HTERT RPE-1 (cell line): ENCODE data around the gene ZBTB46.
"Not testable (repeated sequence)": the region's sequence is repeated elsewhere in the genome, so short reads cannot be mapped to it uniquely, and the experiment has no call there.

Experiments
- in situ Hi-C: fragments of 300-500 bp; cut with MboI; formaldehyde crosslinking; loops from 4 replicates; pipeline ENCODE4 v1.14.3; 2020; ENCODE audit warnings: low sequenced_read_pairs

Gene ZBTB46

DNA sequence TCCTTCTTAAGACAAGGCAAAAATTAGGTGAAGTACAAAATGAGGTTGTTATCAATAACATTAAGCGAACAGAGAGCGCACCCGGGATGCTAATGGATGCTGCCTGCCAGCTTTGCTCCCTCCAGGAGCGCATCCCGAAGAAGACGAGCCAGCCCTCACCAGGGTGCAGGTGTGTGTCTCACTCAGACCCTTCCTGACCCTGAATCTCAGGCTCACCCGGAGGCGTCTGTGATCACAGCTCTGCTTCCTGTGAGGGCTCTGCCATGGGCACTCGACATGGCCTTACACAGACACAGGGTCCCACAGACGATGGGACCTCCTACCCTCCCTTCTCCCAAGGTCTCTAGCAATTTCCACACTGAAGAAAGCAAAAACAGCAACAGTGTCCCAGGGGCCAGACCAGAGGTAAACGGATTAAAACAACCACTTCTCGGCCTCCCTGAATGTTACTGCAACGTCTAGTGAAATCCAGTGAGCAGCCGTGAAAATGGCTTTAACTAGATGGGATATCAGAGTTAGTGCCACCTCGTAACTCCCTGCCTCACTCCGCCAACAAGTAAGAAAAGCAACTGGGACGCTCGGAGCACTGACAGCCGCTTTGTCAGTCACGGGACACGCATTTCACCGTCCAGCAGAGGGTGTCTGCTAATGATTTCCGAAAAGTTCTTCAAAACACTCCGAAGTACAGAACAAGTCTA, 11.7 kb downstream of the ZBTB46 start:
- in situ Hi-C loops = no loop called here

DNA sequence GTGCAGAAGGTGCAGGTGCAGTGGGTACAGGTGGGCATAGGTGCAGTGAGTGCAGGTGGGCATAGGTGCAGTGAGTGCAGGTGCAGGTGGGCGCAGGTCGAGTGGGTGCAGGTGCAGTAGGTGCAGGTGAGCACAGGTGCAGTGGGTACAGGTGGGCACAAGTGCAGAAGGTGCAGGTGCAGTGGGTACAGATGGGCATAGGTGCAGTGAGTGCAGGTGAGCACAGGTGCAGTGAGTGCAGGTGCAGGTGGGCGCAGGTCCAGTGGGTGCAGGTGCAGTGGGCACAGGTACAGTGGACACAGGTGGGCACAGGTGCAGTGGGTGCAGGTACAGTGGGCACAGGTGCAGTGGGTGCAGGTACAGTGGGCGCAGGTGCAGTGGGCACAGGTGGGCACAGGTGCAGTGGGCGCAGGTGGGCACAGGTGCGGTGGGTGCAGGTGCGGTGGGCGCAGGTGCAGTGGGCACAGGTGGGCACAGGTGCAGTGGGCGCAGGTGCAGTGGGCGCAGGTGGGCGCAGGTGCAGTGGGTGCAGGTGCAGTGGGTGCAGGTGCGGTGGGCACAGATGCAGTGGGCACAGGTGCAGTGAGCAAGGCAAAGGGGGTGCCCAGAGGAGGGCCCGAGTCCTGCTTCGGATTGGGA, 15.3 kb downstream of the ZBTB46 start:
- in situ Hi-C loops = no loop called here

GRCh38 chr20:63814891-63815614, 16.0 kb downstream of the ZBTB46 start:
- in situ Hi-C loops = no loop called here

DNA sequence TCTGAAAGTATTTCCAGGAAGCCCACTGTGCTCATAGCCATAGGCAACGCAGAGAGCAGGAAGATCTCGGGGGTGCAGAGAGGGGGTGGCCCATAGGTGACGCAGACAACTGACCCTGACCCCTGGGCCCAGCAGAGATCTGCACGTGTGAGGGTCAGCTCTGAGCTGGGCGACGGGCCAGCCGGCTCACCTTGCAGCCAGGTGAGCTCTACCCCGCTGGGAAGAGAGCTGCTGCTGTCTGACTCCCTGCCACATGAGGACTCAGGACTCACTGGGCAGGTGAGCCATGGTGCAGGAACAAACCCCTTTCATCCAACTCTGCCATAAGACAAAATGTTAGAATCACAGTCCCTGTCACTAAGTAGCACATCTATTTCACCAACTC, 19.6 kb downstream of the ZBTB46 start:
- in situ Hi-C loops = no loop called here

GRCh38 chr20:63810730-63811490, 20.2 kb downstream of the ZBTB46 start:
- in situ Hi-C loops = no loop called here

DNA sequence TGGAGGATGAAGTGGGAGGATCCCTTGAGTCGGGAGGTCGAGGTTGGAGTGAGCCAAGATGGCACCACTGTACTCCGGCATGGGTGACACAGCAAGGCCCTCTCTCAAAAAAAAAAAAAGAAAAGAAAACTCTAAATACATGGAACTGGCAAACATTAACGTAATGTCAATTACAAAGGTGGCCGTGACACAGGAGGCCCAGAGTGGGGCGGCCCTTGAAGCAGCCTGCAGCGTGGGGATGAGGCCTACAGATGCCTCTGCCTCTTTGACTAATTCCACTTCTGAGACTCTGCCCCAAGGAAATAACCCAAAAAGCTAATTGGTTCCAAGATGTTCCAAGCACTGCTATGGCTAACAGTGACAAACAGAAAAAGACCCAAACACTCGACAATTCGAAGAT, 21.2 kb downstream of the ZBTB46 start:
- in situ Hi-C loops = no loop called here

DNA sequence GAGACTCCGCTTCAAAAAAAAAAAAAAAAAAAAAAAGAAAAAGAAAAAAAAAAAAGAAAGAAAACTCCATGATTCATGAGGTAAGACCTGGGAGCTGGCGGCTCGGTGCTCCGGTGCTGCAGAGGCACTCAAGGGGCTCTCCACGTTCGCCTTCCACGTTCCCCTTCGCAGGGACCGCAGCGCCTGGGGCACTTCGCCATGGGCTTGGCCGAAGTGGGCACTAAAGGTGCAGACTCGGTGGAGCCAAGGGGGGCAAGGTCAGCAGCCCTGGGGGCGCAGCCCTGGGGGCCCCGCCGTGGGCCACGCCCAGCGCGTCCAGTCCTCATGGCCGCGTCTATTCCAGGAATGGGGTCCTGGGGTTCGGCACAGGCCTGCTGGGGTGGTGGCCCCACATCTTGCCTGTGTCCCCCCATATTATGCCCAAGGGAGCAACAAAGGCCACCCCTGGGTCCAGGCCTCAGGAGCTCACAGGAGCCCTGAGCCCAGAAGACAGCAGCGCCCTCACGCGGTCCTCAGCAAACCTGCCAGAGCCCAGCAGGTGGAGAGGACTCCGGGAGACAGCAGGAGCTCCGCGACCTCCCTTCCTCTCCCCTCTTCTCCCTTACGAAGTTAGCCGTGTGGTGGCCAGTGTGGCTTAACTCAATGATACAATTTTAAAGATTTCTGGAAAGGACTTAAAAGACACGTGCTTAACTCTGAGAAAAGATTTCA, 21.9 kb downstream of the ZBTB46 start:
- in situ Hi-C loops = no loop called here

GRCh38 chr20:63808145-63808724, 22.8 kb downstream of the ZBTB46 start:
- in situ Hi-C loops = no loop called here

- in situ Hi-C loops = no loop called here
Measured at GRCh38 chr20:63807654-63808053, 23.4 kb downstream of the ZBTB46 start.

DNA sequence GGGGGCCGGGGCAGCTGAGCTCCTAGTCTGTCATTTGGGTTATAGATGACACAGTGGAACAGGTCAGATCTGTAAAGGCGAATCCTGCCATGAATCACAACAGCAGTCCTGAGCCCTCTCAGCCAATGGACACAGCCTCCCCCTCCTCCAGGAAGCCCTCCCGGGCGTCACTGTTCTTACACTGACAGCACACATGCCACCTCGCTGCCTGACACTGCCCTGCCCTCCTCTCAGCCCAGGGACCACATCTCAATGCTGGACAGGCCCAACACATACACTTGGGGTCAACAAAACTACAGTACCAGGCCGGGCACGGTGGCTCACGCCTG, 26.8 kb downstream of the ZBTB46 start:
- in situ Hi-C loops = no loop called here

DNA sequence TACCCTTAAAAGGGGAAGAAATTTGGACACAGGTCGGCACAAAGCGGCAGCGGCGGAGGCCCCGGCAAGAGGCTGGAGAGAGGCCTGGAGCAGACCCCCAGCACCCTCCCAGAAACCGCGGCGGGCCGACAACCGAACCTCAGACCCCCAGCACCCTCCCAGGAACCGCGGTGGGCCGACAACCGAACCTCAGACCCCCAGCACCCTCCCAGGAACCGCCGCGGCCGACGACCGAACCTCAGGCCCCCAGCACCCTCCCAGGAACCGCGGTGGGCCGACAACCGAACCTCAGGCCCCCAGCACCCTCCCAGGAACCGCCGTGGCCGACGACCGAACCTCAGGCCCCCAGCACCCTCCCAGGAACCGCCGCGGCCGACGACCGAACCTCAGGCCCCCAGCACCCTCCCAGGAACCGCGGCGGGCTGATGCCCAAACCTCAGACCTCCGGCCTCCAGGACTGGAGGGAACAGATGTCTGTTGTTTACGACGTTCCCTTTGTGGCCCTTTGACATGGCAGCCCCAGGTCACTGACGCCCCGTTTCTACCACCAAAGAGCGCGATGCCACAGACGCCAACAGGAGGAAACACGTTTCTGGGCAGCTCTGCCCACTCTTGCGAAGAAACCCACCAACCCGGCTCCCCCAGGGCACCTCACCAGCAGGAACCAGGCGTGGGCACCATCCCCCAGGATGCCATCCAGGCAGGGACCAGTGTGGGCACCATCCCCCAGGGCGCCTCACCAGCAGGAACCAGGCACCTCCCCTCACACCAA, 28.4 kb downstream of the ZBTB46 start:
- in situ Hi-C loops = no loop called here

DNA sequence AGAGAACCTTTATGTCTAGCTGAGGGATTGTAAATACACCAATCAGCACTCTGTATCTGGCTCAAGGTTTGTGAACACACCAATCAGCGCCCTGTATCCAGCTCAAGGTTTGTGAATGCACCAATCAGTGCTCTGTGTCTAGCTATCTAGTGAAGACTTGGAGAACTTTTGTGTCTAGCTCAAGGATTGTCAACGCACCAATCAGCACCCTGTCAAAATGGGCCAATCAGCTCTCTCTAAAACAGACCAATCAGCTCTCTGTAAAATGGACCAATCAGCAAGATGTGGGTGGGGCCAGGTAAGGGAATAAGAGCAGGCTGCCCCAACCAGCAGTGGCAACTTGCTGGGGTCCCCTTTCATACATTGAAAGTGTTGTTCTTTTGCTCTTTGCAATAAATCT, 29.9 kb downstream of the ZBTB46 start:
- in situ Hi-C loops = not testable (repeated sequence)

- in situ Hi-C loops = not testable (repeated sequence)
Measured at GRCh38 chr20:63800411-63800810, 30.7 kb downstream of the ZBTB46 start.

DNA sequence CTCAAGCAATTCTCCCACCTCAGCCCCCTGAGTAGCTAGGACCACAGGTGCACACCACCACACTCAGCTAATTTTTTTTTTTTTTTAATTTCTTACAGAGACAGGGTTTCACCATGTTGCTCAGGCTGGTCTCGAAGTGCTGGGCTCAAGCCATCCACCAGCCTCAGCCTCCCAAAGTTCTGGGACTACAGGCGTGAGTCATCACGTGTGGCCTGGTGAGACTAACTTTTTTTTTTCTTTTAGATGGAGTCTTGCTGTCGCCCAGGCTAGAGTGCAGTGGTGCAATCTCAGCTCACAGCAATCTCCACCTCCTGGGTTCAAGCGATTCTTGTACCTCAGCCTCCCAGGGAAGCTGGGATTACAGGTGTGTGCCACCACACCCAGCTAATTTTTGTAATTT, 31.9 kb downstream of the ZBTB46 start:
- in situ Hi-C loops = not testable (repeated sequence)

DNA sequence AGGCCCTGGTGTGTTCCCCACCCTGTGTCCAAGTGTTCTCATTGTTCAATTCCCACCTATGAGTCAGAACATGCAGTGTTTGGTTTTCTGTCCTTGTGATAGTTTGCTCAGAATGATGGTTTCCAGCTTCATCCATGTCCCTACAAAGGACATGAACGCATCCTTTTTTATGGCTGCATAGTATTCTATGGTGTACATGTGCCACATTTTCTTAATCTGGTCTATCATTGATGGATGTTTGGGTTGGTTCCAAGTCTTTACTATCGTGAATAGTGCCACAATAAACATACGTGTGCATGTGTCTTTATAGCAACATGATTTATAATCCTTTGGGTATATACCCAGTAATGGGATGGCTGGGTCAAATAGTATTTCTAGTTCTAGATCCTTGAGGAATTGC, 33.9 kb downstream of the ZBTB46 start:
- in situ Hi-C loops = not testable (repeated sequence)

GRCh38 chr20:63795178-63795830, 35.8 kb downstream of the ZBTB46 start:
- in situ Hi-C loops = no loop called here

- in situ Hi-C loops = no loop called here
Measured at GRCh38 chr20:63794614-63795013, 36.5 kb downstream of the ZBTB46 start.

DNA sequence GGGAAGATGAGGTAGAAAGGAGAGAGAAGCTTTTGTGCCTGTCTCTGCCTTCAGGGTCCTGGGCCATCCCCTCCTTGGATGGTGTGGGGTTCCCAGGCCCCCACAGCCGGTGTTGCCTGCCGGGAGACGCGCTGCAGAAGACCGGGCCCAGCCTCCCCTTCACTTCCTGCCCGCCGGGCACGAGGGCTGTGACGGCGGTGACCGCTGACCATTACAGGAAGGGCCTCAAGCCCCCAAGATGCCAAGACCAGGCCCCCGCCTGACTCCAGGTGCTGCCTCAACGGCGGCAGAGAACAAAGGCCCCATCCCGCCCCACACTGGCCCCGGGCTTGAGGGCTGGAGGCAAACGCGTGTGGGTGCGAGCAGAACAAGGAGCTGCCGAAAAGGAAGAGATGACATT, 38.2 kb downstream of the ZBTB46 start:
- in situ Hi-C loops = no loop called here

- in situ Hi-C loops = no loop called here
Measured at GRCh38 chr20:63791497-63792156, 39.4 kb downstream of the ZBTB46 start.
